Measurements from ENCODE around the gene DDX56.

DNA sequence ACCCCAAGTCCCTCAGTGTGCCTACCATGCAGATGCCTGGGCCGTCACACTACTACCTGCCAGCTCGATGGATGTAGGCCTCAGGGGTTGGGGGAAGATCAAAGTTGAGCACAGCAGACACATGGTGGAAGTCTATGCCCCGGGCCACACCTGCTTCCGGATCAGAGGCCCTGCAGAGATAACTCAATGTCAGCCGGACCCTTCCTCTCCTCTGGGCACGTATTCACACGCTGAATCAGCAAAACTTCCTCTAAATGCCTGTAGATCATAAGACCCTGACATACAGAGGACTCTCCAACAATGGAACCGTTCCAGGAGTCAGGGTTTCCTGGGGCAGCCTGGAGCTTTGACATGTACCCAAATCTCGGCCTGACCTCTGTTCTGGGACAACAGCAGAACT, 3.7 kb downstream of the DDX56 start:
- TF ChIP-seq, protein P1, sequence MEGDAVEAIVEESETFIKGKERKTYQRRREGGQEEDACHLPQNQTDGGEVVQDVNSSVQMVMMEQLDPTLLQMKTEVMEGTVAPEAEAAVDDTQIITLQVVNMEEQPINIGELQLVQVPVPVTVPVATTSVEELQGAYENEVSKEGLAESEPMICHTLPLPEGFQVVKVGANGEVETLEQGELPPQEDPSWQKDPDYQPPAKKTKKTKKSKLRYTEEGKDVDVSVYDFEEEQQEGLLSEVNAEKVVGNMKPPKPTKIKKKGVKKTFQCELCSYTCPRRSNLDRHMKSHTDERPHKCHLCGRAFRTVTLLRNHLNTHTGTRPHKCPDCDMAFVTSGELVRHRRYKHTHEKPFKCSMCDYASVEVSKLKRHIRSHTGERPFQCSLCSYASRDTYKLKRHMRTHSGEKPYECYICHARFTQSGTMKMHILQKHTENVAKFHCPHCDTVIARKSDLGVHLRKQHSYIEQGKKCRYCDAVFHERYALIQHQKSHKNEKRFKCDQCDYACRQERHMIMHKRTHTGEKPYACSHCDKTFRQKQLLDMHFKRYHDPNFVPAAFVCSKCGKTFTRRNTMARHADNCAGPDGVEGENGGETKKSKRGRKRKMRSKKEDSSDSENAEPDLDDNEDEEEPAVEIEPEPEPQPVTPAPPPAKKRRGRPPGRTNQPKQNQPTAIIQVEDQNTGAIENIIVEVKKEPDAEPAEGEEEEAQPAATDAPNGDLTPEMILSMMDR (conservative IDR thresholded peaks at IDR 0.05; ENCODE audit: low read length) = no peak
- TF ChIP-seq EZH2phosphoT487 (IDR thresholded peaks at IDR 0.05; ENCODE audit: borderline replicate concordance) = no peak
